Activated CD8-positive, alpha-beta T cell treated with anti-CD3 and anti-CD28 coated beads, Interleukin-2, amount 10 ng/mL, durations not matched to agents 7 days and 5 days (primary cell): ENCODE data around the gene MIEF1. TPM values are rescaled to one million over a fixed set of nuclear protein-coding genes. Genes with fewer than 3 reads are reported as not detected.
A peak's percentile ranks its signal among the peaks of the same experiment; 100 is the strongest.

Experiments
- ATAC-seq: fragments of 150-1000 bp; cut with Tn5 transposase; one replicate; pipeline ENCODE4 v1.10.0; 2021; ENCODE audit warnings: moderate library complexity
- CTCF ChIA-PET: fragments of 350-600 bp; sonication (Branson Sonifier 250); formaldehyde crosslinking; loops from one replicate; lab custom pipeline; 2021; ENCODE audit warnings: antibody characterized with exemption; lab: Charles Lee
- POLR2A ChIA-PET: fragments of 350-600 bp; sonication (Branson Sonifier 250); formaldehyde crosslinking; loops from one replicate; lab custom pipeline; 2021; ENCODE audit warnings: antibody characterized with exemption; lab: Charles Lee
- DNase-seq: peaks from one replicate; pipeline ENCODE4 v3.0.0-alpha.2; 2020
- H3K27ac Mint-ChIP-seq: one replicate; pipeline ENCODE4 v1.8.0; 2021; ENCODE audit warnings: mild to moderate bottlenecking, mixed read lengths
- H3K27me3 Mint-ChIP-seq: one replicate; pipeline ENCODE4 v1.8.0; 2021; ENCODE audit warnings: low read depth, mixed read lengths
- H3K36me3 Mint-ChIP-seq: one replicate; pipeline ENCODE4 v1.8.0; 2021; ENCODE audit warnings: low read depth, mixed read lengths
- H3K4me1 Mint-ChIP-seq: one replicate; pipeline ENCODE4 v1.8.0; 2021; ENCODE audit warnings: low read depth, mixed read lengths
- H3K4me3 Mint-ChIP-seq: one replicate; pipeline ENCODE4 v1.8.0; 2021; ENCODE audit warnings: mild to moderate bottlenecking, mixed read lengths
- H3K9me3 Mint-ChIP-seq: one replicate; pipeline ENCODE4 v1.8.0; 2022; ENCODE audit warnings: mixed read lengths; ENCODE audit not compliant: insufficient read depth
- total RNA-seq, 2 experiments: library from RNA; stranded (reverse); gene quantifications; one replicate each; pipeline ENCODE4 v1.2.3, GENCODE V29; 2021

The MIEF1 gene
- total RNA-seq, 2 experiments from 2014 or later = 37.9 to 38.2 TPM

DNA sequence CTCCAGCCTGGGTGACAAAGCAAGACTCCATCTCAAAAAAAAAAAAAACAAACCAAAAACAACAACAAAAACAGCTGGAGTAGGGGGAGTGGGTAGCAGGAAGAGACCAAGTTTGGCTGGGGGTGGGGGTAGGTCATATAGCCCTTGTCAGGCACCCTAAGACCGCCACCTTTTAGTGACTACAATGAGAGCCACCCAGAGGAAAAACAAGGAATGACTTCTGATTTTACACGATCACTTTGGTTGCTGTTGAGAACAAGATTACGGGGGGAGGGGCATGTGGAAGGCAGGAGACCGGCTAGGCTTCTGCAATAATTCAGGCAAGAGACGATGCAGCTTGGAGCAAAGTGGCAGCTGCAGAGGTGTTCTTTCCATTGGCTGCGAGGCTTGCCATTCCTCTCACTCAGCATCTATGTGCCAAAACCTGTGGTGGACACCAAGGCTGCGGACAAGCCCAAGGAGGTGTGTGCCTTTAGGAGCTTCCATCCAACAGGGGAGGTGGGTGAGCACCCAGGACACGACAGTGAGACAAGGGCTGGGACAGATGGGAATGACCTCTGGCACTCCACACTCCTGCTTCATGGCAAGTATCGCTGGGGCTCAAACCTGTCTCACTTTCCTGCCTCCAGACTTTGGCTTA lies 28.7 kb downstream of the MIEF1 start:
- Mint-ChIP-seq H3K9me3 (no peaks in the 10 kb centered on the region), H3K36me3 (peaks cover 47% of the 10 kb centered on the region), H3K27me3 (no peaks in the 10 kb centered on the region), H3K4me3 (peak overlapping the region; percentile 98), H3K4me1 (peaks cover 74% of the 10 kb centered on the region), H3K27ac (peak overlapping the region; percentile 22)
- DNase-seq (peak; percentile 45), ATAC-seq (no peak)
- ChIA-PET POLR2A (interaction anchor here (0.7 to 4.8 kb wide), 6 partner anchors 9 to 242 kb away, joined by 3 to 75 read pairs (median 4); partner anchors contain the start of genes ATF4, RPL3 and TAB1), CTCF (interaction anchor here (0.7 to 8.7 kb wide), 16 partner anchors 8 to 546 kb away, joined by 3 to 264 read pairs (median 10); partner anchors contain the start of genes ATF4 and RPL3)

DNA sequence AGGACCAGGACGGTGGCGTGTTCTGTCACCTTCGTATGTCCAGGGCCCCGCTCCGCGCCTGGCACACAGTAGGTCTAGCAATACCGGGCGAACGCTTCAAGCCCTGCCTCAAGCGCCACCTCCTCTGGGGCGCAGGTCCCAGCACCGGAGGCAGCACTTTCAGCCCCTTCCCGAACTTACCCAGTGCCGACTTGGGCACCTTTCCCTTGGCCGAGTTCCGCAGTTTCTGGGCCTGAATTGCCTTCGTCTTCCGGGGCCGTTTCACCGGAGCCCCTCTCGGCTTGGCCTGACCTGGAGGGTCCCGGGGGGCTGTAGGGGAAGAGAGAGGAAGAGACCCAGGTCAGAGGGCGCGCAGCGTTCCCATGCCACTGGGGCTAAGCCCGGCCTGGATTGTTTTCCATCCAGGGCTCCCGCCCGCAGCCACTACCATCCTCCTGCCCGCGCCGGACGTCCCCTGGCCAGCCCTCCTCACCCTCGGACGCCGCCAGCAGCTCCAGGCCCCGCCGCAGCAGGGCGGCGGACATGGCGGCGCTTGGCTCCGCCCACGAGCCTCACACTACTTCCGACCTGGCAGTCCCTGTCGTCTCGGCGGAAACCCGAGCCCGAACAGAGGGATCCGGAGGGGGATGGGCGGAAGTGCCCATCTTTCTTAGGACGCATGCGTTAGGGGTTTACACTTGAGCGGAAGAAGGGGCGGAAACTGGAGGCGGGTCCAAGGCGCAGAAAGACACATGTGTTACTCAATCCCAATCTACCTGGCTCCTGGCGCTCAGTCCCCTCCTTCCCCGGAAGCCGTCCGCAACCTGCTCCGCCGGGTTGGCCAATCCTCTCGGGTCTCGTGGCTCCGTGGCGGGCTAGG lies 30.4 kb downstream of the MIEF1 start, which contains the start of gene RPS19BP1:
Gene RPS19BP1 (minus strand): TSS at position 534 of the 859 bp plus-strand sequence. CDS start 10 bp downstream, at position 524.
- ChIA-PET POLR2A (interaction anchor here (0.6 to 4.7 kb wide), 5 partner anchors 11 to 512 kb away, joined by 3 to 75 read pairs (median 6); partner anchors contain the start of genes ATF4 and TAB1), CTCF (interaction anchor here (1.0 to 8.7 kb wide), 9 partner anchors 9 to 511 kb away, joined by 3 to 264 read pairs (median 6); no protein-coding TSS in a partner anchor)
- Mint-ChIP-seq H3K27ac (peak within 1 kb of the TSS; percentile 94), H3K36me3 (peaks cover 38% of the 10 kb centered on the region), H3K9me3 (no peaks in the 10 kb centered on the region), H3K4me3 (peak within 1 kb of the TSS; percentile 98), H3K27me3 (no peaks in the 10 kb centered on the region), H3K4me1 (peaks cover 60% of the 10 kb centered on the region)
- ATAC-seq (peak; percentile 88), DNase-seq (peak; percentile 100)

DNA sequence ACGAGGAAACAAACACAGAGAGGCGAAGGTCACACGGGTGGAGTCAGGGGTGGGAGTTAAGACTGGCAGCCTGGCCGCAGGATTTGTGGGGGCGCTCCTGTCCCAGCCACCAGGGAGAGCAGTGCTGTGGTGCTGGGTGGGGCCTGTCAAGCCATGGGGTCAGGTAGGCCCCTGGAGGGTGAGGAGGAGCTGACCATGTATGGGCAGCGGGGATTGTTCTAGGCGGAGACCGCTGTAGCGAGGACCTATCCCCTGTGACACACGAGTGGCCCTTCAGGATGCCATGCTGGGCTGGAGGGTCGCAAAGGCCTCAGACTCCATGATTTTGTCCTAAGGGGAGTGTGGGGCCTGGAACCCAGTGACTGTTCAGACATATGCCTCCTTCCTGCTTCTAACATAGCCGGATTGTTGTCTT lies 32.0 kb downstream of the MIEF1 start:
- peaks cover 27% of the 10 kb centered on the region for H3K36me3 Mint-ChIP-seq
- ATAC-seq (no peak), DNase-seq (no peak)
- H3K9me3 Mint-ChIP-seq = no peaks in the 10 kb centered on the region
- H3K4me1 Mint-ChIP-seq = peaks cover 44% of the 10 kb centered on the region
- H3K27ac Mint-ChIP-seq = peak overlapping the region; percentile 54
- POLR2A ChIA-PET = interaction anchor here (1.1 to 1.8 kb wide), 3 partner anchors 11 to 510 kb away, joined by 6 to 9 read pairs (median 6); partner anchors contain the start of gene ATF4
- CTCF ChIA-PET = interaction anchor here (0.7 to 7.4 kb wide), 39 partner anchors 11 to 835 kb away, joined by 3 to 113 read pairs (median 4); partner anchors contain the start of gene MIEF1
- H3K4me3 Mint-ChIP-seq = no peak overlapping the region
- H3K27me3 Mint-ChIP-seq = no peaks in the 10 kb centered on the region

DNA sequence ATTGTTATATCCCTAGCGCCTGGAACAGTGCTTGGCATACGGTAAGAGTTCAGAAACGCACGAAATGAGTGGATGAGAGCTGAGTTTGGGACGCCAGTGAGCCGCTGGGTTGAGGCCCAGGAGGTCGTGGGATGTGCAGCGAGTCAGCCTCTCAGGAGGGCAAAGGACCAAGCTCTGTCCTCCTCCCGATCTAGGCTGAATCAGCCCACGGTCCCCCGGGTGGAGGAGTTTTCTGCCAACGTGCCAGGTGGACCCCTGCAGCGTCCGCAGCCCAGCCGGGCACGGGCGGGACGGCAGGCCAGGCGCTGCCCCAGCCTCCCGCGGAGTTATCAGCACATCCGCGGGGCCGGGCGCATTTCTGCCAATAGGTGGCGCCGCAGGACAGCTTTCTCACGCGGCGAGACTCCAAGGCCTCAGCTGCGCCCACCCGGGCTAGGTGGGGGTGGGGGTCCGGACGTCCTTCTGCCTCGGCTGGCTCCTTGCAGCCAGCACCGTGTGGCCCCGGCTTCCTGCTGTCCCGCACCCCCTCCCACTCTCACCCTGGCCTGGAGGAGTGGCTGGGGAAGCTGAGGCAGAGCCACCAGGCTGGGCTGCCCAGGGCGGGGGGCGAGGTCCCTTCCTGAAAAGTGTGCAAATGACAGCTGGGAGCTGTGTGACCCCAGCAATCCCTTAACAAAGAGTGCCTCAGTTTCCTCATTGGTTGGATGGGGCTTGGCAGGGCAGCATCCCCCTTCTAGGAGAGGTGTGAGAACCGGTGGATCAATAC lies 32.7 kb downstream of the MIEF1 start:
- ChIA-PET CTCF (interaction anchor here (0.6 to 7.4 kb wide), 45 partner anchors 10 to 834 kb away, joined by 3 to 113 read pairs (median 4); partner anchors contain the start of gene MIEF1), POLR2A (interaction anchor here (1.1 to 1.8 kb wide), 3 partner anchors 12 to 510 kb away, joined by 6 to 9 read pairs (median 6); partner anchors contain the start of gene ATF4)
- H3K36me3 Mint-ChIP-seq = peaks cover 21% of the 10 kb centered on the region
- peaks cover 37% of the 10 kb centered on the region for H3K4me1 Mint-ChIP-seq
- ATAC-seq (peak; percentile 18), DNase-seq (peak; percentile 88)
- no peaks in the 10 kb centered on the region for H3K27me3 Mint-ChIP-seq
- no peak overlapping the region for H3K4me3 Mint-ChIP-seq
- H3K9me3 Mint-ChIP-seq = no peaks in the 10 kb centered on the region
- no peak overlapping the region for H3K27ac Mint-ChIP-seq

DNA sequence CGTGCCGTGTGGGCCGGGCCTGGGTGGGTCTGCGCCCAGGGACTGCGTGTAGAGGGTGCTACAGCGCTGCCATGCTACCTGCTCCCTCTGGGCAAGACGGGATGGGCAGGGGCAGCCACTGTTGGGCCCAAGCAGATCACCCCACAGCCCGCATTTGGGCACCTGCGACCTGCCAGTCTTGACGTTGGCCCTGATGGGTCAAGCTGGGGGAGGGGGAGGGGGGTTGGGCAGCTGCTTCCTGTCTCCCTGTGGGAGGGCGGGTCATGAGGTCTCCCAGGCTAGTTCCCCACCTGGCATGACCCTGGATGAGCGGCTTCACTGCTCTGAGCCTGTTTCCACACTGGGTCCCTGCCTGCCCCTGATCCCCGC lies 33.3 kb downstream of the MIEF1 start:
- H3K27ac Mint-ChIP-seq = no peak overlapping the region
- H3K36me3 Mint-ChIP-seq = peaks cover 16% of the 10 kb centered on the region
- ChIA-PET CTCF (interaction anchor here (0.7 to 7.4 kb wide), 28 partner anchors 10 to 813 kb away, joined by 3 to 113 read pairs (median 5); no protein-coding TSS in a partner anchor), POLR2A (interaction anchor here (1.1 to 1.8 kb wide), 2 partner anchors 12 to 509 kb away, joined by 6 read pairs; no protein-coding TSS in a partner anchor)
- H3K27me3 Mint-ChIP-seq = no peaks in the 10 kb centered on the region
- no peak for ATAC-seq
- H3K9me3 Mint-ChIP-seq = no peaks in the 10 kb centered on the region
- no peak overlapping the region for H3K4me3 Mint-ChIP-seq
- peaks cover 31% of the 10 kb centered on the region for H3K4me1 Mint-ChIP-seq
- DNase-seq = no peak

DNA sequence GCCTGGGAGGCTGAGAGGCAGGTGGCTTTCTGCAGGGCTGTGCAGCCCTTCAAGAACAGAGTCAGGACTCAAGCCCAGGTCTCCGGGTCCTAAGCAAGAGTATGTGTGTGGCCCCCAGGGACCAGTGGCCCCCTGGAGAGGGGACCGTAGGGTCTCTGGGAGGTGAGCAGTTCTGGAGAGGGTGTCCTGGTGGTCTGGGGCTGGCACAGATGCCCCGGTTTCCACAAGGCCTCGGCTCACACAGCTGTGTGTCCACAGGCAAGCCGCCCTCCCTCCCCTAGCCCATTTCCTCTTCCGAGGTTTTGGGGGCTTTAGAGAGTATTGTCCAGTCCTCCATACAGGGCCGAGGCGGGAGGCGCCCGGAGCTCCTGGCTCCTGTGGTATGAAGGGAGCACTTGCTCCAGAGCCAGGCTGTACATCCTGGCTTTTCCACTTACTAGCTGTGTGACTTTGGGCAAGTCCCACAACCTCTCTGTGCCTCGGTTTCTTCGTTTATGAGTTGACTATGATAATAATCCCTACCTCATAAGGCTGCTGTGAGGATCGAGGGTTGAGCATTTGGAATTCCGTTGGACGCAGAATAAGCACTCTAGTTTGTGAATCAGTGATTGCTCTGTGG lies 33.9 kb downstream of the MIEF1 start:
- no peak overlapping the region for H3K27ac Mint-ChIP-seq
- no peak overlapping the region for H3K4me3 Mint-ChIP-seq
- ATAC-seq = no peak
- CTCF ChIA-PET = interaction anchor here (0.7 to 7.4 kb wide), 7 partner anchors 66 to 508 kb away, joined by 3 to 113 read pairs (median 3); no protein-coding TSS in a partner anchor
- peaks cover 26% of the 10 kb centered on the region for H3K4me1 Mint-ChIP-seq
- H3K27me3 Mint-ChIP-seq = no peaks in the 10 kb centered on the region
- peaks cover 12% of the 10 kb centered on the region for H3K36me3 Mint-ChIP-seq
- DNase-seq = no peak
- no peaks in the 10 kb centered on the region for H3K9me3 Mint-ChIP-seq
- POLR2A ChIA-PET = interaction anchor here (1.6 to 1.8 kb wide), 2 partner anchors 13 to 508 kb away, joined by 5 to 6 read pairs; no protein-coding TSS in a partner anchor

DNA sequence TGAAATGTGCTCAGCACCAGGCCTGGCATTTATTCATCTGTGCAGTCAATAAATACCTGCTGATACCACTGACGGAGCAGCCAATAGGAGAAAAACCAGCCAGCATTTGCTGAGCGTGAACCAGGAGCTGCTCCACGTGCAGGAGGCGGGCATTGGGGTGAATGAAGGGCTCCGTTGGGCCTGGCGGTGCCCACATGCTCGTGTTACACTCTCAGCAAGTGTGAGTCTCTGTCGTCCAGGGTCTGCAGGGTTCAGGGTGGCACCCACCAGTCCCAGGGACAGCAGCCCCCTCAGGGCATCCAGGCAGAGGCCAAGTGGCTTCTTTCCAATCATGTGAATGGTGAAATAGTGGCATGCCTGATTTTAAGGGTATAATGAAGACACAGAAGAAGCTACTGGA lies 34.6 kb downstream of the MIEF1 start:
- POLR2A ChIA-PET = interaction anchor here (0.7 to 1.6 kb wide), 2 partner anchors 73 to 507 kb away, joined by 3 to 5 read pairs; no protein-coding TSS in a partner anchor
- Mint-ChIP-seq H3K4me3 (no peak overlapping the region), H3K9me3 (no peaks in the 10 kb centered on the region), H3K36me3 (peaks cover 7% of the 10 kb centered on the region), H3K27ac (no peak overlapping the region), H3K4me1 (peaks cover 18% of the 10 kb centered on the region), H3K27me3 (no peaks in the 10 kb centered on the region)
- DNase-seq (no peak), ATAC-seq (no peak)
- CTCF ChIA-PET = interaction anchor here (1.0 to 7.4 kb wide), 5 partner anchors 360 to 497 kb away, joined by 3 to 113 read pairs (median 3); no protein-coding TSS in a partner anchor

DNA sequence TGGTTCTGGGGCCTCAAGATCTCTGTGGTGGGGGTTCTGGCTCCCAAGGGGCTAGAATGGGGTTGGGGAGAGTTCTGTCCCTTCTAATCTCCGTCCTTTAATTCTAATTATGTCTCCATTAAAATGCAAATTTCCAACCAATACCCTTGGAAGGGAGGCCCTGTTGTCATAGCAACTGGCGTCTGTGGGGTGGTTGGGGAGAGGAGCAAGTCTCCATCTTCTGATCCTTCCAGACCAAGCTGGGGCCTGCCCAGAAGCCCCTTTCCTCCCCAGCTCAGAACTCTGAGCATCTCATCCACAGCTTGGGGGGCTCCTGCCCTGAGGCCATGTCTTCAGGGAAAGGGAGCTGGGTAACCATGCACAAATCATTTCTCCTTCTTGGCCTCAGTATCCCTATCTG lies 35.9 kb downstream of the MIEF1 start:
- ChIA-PET CTCF (interaction anchor here (1.5 to 7.4 kb wide), 2 partner anchors 405 to 487 kb away, joined by 4 to 113 read pairs; no protein-coding TSS in a partner anchor), POLR2A (interaction anchor here (1.0 kb wide), 1 partner anchor 13 kb away, joined by 3 read pairs; no protein-coding TSS in a partner anchor)
- ATAC-seq (no peak), DNase-seq (no peak)
- H3K4me3 Mint-ChIP-seq = no peak overlapping the region
- H3K36me3 Mint-ChIP-seq = no peaks in the 10 kb centered on the region
- H3K27ac Mint-ChIP-seq = no peak overlapping the region
- no peaks in the 10 kb centered on the region for H3K9me3 Mint-ChIP-seq
- peaks cover 12% of the 10 kb centered on the region for H3K4me1 Mint-ChIP-seq
- peaks cover under 1% of the 10 kb centered on the region for H3K27me3 Mint-ChIP-seq

DNA sequence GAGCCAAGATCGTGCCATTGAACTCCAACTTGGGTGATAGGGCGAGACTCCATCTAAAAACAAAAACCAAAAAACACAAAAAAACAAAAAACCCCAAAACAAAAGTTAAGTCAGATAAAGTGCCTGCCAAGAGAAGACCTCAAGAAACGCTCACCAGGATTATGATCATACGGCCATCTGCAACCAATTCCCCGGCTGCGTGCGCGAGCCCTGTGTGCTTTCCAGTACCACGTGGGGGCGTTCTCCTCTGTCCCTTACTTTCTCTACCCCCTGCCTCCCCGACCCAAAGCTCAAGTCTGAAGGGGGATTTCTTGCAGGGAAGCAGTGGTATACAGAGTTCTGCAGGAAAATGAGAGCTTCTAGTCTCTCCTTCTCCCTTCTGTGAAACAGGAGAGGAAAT lies 41.0 kb downstream of the MIEF1 start:
- H3K36me3 Mint-ChIP-seq = no peaks in the 10 kb centered on the region
- ChIA-PET CTCF (interaction anchor here (0.7 to 1.6 kb wide), 2 partner anchors 482 to 497 kb away, joined by 4 to 11 read pairs; no protein-coding TSS in a partner anchor), POLR2A (interaction anchor here (0.6 to 1.0 kb wide), 2 partner anchors 11 to 482 kb away, joined by 3 read pairs; partner anchors contain the start of gene RPS19BP1)
- no peak overlapping the region for H3K4me3 Mint-ChIP-seq
- H3K4me1 Mint-ChIP-seq = peaks cover 20% of the 10 kb centered on the region
- DNase-seq = no peak
- ATAC-seq = peak; percentile 49
- H3K27me3 Mint-ChIP-seq = peaks cover 23% of the 10 kb centered on the region
- no peak overlapping the region for H3K27ac Mint-ChIP-seq
- H3K9me3 Mint-ChIP-seq = no peaks in the 10 kb centered on the region
